NT2/D1 (cell line): ENCODE results near the gene SLIT1.

ENCODE experiments used
- SUZ12 ChIP-seq: IDR thresholded peaks from 2 replicates; pipeline ENCODE4 v1.6.1; 2011; ENCODE audit not compliant: insufficient read length, insufficient read depth; ENCODE audit errors: extremely low read depth
- YY1 ChIP-seq: IDR thresholded peaks from 2 replicates; pipeline ENCODE4 v1.6.1; 2011; ENCODE audit not compliant: insufficient read length, insufficient read depth

GRCh38 chr10:97003151-97003803, 182.5 kb downstream of the SLIT1 start:
- TF ChIP-seq YY1: no peak
- TF ChIP-seq SUZ12: no peak
